ENCODE measurements around the gene ADGRB3.
A peak's percentile ranks its signal among the peaks of the same experiment; 100 is the strongest.
"Not testable (repeated sequence)": the region's sequence is repeated elsewhere in the genome, so short reads cannot be mapped to it uniquely, and the experiment has no call there.

Gene ADGRB3

DNA sequence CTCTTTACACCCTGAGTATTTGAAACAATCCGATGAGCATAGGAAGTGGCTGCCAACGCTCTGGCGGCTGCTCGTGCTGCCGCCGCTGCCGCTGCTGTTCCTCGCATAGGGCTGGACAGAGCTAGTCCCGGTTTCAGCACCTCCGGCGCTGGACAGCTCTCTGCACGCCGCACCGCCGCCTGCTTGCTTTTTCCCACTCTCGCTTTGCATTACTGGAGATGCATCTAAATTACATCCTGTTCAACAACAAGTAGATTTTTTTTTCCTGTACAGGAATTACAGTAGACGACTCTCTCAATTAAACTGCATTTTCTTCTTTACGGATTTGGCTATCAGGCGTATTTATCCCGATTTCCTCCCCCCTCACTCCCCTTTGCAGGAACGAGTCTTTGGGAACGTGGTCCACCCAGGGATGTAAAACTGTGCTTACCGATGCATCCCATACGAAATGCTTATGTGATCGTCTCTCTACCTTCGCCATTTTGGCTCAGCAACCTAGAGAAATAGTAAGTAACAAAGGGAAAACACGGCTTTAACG is 597.9 kb downstream of the ADGRB3 start:
- peak; percentile 75 for DNase-seq (ENCODE audit: low spot score)

DNA sequence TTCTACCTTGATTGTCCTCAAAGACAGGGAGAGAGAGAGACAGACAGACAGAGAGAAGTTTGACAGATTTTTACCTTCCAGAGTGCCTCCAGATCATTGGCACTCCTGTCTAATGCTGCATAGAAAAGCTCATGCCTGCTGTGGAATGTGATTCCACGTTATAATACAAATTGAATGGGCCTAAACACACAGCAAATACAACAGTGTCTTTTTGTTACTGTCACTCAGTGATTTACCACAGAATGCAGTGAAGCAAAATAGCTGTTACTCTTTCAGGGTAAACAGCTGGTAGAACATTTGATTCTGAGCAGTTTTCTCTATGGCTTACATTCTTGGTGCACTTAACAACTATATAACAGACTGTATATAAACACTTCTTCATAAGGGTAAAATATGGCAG is 603.0 kb downstream of the ADGRB3 start:
- DNase-seq (ENCODE audit: low spot score), result no peak

DNA sequence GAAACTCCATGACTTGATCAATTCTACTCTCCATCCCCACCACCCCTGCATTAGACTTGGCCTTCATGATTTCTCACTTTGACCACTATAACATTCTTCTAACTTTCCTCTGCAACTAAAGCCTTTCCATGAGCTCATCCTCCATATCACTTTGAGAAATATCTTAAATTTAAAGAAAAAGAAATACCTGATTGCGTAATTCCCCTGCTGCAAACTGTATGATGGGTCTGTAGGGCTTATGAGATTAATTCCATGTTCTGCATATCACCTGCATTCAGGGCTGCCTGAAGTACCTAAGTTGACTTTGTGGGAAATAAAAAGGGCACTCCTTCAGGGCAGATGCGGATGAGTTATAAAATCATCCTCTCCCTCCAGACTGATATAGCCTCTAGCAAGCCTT is 611.9 kb downstream of the ADGRB3 start:
- DNase-seq (ENCODE audit: low spot score), result no peak

DNA sequence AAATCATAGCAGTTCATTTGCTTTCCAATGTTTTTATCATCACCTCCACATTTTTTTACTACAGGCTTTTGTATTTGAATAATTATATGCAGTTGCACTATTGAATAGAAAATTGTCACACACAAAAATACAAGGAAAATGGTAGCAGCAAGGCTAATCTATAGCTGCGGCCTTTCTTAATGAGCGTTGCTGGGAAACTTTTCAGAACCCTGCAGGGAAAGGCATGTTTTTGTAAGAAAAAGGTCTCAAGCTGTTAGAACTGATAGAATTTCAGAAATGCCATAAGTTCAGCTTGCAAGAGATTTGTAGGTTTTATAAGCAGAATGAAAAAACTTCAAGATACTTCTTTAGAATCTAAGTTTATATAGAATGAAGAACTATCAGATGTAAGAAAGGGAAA is 625.9 kb downstream of the ADGRB3 start:
- no peak for DNase-seq (ENCODE audit: low spot score)

DNA sequence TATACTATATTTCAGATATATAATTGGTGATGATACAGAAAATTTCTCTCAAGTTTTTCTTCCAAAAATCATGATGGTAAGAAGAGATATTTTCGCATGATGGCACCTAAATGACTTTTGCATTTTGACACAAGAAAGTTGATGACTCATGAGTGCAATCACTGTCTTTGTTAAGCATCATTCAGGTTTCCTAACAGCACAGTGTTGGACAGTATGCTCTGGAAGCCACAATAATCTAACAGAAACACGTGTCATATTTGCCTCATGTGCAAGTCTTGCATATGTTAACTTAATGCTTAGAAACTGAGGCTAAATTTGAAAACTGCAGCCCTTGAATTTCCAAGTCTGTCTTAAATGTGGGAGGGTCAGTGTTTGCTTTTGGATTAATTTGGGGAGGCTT is 628.2 kb downstream of the ADGRB3 start:
- no peak for DNase-seq (ENCODE audit: low spot score)

DNA sequence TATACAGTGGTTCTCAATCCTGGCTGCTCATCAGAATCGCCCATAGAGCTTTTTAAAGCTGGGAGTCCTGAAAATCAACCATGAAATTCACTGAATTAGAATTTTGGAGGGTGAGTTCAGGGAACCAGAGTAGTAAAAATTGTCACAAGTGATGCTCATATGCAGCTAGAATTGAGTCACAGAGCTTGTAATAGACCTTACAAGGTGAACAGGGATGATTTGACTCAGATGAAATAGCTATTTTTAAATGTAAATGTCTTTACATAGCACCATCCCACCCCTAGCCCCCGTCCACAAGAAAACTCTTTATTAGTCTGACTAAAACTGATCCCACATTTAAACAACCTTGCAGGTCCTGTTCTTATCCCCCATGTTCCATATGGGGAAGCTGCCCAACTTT is 630.0 kb downstream of the ADGRB3 start:
- DNase-seq (ENCODE audit: low spot score), result no peak

DNA sequence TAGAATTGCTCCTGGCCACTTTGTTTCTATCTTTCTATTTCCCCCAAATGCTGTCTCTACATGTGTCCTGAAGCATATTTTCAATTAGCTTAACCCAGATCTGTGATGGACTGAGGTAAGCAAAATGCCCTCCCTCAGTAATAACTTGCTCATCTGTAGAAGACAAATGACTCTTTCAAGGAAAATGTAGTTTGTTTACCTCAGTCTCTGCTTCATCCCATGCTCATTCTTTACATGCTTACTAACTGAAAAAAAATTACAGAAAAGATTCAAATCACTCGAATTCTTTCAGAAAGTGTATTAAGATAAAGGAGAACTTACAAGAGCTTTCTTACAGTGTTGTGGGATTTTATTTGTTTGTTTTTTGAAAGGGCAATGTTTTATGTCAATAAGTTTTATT is 630.6 kb downstream of the ADGRB3 start:
- DNase-seq (ENCODE audit: low spot score), result no peak

DNA sequence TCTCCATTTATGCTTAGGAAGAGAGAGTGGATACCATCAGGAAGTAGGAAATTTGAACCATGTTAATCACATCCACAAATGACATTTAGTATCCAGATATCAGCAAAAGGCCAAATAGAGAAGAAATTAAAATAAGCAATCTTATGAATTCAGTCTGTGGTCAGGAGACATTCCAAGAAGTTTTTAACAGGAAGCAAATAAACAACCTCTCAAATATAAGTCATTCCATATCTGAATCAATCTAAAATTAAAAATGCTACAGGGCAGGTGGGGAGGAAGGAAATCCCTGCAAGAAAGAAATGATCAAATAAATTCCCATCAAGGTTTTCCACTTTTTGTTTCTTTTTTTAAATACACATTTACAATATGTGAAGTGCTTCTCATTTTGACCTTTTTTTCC is 641.1 kb downstream of the ADGRB3 start:
- DNase-seq (ENCODE audit: low spot score), result no peak

DNA sequence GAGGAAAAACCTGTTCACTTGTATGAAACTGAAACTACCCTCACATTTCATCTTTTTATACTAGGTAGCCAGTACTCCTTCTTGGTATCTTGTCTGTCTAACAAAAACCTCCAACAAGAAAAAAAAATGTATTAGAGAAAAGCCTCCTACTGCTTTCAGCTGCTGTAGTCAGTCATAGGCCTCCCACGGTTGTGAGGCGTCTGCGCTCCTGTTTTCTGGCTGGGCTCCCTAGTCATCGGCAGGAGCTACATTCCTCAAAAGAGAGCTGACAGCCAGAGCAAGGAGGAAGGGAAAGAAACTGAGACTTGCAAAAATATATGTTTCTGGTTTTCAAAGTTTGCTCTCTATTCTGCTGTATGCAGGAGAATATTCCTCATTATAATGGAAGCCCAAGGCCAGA is 644.7 kb downstream of the ADGRB3 start:
- DNase-seq (ENCODE audit: low spot score), result peak; percentile 5

DNA sequence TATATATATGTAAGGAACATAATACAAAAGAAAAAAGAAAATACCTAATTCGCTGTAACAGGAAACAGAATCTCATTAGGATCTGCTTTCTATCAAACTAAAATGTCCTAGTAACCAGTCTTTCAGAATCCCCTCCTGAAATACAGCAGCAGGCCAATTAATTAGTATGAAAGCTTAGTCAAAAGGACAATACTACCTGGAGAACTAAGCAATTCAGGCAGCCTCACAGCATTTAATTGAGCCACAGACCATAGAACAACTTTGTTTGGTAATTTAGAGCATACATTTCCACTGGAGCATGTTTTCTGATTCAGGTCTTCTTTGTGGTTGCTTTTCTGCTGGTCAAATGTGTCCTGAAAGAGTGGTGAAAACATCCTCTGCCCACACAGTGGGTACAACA is 645.8 kb downstream of the ADGRB3 start:
- no peak for DNase-seq (ENCODE audit: low spot score)

DNA sequence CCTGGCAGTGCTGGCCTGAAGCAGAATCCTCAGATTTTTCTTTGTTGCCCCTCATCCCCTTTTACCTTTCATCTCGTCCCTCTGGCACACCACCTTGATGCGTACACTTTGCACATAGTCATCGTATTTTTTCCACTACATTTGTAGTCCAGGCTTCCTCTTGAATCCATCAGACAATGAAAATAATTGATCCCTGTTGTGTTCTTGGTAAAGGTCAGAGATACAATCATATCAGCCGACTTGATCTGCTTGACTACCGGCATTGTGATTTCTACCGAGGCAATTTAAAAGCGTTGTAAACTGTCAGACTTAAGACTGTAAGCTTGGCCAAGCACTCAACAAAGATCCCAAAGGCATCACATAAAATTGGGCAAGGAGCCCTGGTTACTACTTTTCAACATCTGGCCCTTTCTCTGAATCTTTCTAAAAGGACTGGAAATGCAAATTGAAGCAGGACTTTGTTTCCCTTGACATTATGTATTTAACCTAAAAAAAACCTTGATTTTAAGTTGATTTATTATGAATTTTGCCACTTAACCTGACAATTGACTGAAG is 649.2 kb downstream of the ADGRB3 start:
- no peak for DNase-seq (ENCODE audit: low spot score)

DNA sequence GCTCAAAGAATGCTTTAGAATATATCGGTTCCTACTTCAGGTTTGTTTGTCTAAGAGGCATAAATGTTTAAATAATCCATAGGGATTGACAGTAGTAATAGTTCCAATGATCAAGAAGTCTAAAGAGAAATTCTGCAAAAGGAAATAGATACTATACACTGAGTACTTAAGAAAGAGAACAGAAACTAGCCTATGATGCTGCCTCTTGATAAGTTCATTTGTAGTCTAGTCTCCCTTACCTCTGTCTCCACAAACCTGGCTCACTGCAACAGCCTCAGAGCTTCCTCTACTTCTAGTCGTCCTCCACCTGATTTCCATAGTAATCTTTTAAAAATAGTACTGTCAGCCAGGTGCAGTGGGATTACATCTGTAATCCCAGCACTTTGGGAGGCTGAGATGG is 650.0 kb downstream of the ADGRB3 start:
- DNase-seq (ENCODE audit: low spot score), result no peak

DNA sequence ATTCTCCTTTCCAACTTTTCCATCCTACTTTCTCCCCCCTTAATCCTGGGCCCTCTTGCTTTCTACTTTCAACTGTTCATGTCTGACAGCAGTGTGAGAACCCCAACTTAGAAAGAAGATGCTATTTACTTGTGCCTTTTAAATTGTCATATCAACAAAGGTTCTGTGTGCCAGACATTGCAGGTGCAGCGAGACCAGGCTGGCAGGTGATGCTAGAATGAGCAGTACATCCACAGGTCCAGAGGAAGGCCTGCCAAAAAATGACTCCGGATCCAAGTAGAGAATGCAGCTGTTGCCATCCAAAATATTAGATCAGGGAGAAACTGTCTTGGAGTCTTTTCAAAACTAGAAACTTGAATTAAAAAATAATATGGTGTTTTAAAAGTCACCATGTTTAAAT is 651.2 kb downstream of the ADGRB3 start:
- no peak for DNase-seq (ENCODE audit: low spot score)

DNA sequence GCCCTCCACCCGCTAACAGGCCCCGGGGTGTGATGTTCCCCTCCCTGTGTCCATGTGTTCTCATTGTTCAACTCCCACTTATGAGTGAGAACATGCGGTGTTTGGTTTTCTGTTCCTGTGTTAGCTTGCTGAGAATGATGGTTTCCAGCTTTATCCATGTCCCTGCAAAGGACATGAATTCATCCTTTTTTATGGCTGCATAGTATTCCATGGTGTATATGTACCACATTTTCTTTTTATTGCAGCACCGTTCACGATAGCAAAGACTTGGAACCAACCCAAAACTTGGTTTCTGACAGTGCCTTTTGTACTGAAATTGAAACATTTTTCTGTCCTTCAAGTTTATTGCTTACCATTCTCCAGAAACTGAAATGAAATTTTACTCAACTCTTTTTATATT is 653.1 kb downstream of the ADGRB3 start:
- not testable (repeated sequence) for DNase-seq (ENCODE audit: low spot score)

DNA sequence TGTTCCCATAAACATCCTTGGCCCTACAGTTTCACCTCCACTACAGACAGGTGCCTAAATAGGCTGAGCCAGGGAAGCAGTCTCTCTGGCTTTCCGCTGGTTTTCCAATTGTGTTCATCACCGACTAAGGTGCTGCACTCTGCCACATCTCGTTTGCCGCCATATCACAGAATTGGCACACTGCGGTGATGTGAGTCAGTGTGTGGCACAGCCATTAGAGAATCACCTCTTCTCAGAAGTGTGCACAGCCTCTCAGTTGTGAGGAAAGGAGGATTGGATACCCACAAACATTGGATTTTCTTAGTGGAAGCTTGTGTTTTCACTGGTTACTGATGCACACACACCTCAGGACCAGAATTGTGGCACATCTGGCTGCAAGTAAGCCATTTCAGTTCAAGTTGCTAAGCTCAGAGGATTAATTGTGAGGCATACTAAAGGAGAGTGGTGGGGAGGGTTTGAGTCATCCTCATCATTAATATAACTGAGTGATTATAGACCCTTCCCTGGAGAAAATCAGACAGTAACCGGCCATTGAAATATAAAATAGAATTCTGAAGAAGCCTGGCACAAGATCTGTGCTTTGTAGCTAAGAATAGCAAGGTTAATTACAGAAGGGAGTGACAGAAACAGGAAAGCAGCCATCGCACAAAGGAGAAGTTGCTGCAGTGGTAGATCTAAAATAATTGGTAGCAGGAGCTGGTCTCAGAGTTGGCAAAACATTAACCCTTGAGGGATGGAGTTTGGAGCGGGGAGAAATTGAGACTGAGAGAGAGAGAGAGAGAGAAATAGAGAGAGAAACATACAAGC is 654.8 kb downstream of the ADGRB3 start:
- no peak for DNase-seq (ENCODE audit: low spot score)

DNA sequence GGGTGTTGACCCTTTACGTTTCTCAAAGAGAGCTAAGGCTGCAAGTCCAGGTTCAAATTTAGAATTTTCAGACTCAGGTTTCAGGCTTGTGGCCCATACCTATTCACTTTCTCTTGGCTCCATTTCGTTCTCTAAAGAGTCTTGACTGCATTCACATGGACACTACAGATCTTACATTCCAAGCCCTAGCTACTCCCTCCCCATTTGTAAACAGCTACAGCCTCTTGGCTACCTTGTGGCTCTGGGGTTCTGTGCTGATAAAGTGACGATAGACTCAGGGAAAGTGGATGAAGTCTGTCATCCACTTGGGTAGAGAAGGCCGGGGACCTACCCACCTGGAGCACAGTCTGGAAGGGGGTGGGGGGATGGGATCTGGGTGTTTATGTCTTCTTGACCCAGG is 658.4 kb downstream of the ADGRB3 start:
- no peak for DNase-seq (ENCODE audit: low spot score)

DNA sequence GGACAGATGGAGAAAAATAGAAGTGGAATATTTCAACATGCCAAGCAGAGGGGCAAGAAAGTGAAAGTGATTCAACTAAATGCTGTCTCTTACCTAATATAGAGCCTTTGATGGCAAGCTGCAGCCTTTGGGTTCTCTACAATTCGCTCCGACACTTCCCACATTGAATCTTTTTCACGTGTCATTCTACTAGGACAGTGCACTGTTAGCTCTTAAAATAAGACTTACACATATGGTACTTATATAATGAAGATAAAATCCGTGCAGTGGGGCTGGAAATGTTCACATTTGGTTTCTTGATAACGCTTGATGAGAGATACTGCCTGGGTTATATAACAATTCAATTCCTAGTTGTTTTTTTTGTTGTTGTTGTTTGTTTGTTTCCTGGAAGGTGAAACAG is 659.3 kb downstream of the ADGRB3 start:
- no peak for DNase-seq (ENCODE audit: low spot score)

DNA sequence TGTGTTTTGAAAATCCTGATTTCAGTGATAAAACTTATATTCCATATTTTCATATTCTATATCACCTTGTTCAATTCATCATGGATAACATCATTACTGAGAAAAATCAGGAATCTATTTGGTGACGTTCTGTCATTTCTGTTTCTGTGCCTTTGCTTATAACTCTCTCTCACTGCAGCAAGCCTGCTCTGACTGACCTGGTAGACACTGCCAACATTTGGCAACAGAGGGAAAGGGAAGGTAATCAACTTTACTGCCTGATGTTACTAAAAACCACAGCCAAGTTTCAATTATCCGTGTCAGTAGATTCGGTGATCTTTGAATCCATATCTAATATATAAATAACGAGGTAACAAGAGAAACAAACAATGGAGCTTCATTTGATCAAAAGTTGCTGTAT is 659.8 kb downstream of the ADGRB3 start:
- DNase-seq (ENCODE audit: low spot score), result no peak

DNA sequence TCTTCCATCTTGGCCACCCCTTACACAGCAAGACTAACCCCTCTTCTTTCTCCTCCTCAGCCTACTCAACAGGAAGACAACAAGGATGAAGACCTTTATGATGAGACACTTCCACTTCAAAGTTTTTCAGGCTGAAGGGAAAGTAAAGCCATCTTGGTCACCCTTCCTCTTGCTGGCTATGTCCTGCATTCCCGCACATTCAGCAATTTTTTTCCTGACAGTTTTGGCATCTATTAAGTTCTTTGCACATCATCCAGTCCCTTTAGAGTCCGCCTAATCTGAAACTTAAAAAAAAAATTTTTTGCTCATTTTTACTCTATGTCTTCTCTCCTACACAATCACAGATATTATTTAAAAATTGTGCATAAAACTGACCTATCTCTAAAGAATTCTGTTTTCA is 668.3 kb downstream of the ADGRB3 start:
- no peak for DNase-seq (ENCODE audit: low spot score)

DNA sequence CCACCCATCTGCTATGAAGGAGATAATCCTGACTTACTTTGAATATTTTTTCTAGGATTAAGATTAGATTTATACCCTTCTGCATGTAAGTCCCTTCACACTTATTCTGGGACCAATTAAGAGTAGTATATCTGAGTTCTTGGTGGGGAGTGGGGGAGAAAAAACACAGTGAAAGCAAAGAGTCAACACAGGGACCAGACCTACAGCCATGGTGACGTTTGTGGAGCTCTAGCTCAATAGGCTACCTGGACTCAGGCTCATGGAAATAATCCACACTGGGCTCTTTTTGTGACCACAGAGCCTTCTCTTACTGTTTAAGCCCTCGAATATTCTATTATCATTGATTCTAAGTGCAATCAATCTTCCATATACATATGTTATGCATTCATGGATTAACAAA is 670.4 kb downstream of the ADGRB3 start:
- DNase-seq (ENCODE audit: low spot score), result no peak

DNA sequence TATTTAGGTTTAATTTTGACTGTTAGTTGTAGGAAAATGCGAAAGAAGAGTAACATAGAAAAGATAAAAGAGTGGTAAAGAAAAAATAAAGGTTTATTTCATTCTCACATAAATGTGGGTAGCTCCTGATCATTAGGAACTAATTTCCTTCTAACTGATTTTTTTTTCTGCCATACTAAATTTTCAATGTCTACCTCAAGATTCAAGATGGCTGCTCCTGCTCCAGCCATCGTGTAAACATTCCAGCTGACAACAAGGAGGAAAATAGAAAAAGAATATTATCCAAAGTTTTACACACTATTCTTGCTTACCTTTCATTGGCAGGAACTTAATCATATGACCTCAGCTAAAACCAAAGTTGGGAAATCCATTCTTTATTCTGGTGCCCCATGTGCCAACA is 673.5 kb downstream of the ADGRB3 start:
- no peak for DNase-seq (ENCODE audit: low spot score)

DNA sequence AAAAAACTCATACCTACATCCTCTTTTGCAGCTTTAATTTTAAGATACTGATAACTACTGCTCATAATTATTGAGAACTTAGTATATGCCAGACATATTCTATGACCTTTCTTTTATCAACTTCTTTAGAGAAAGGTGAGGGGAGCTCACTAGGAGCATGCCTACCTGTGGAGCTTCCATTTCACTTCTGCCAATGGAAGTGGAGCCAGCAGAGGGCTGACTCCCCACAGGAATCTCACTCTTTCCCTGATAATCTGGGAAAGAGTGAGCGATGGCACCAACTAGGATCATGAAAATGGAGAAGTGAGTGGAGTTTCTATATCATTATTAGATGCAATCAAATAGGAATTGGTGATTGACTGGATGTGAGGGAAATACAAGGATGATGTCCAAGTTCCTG is 676.8 kb downstream of the ADGRB3 start:
- no peak for DNase-seq (ENCODE audit: low spot score)

DNA sequence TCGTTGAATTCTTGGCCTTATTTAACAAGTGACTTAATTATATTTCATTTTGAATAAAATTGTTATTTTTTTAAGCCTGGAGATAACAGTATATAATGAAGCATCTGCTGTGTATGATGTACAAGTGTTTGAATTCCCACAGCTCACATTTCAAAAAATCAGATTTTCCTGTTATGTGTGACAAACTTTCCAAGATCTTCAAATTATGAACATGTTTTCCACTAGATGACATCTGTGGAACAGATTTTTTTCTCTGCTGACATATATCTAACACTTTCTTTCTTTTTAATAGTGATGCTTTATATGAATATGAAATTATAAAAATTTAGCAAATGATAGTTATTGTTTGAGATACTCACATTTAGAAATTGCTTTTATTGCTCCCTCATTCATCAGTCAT is 678.9 kb downstream of the ADGRB3 start:
- DNase-seq (ENCODE audit: low spot score), result no peak

DNA sequence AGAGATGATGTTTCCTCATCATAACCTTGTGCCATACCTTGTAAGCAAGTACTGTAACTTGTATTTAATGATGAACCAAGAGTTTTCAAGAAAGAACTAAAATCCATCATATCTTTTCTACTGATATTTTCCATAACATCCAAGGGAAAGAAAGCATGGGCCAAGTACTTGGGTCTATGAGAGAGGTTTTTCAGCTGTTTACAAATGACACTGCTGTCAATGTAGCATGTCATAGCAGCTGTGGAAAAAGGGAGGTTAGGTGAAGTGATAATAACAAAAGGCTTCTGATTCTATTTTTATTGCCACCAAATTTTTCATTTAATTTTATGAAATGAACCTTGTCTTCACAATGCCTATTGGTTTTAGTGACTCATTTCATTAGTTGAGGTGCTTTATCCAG is 679.4 kb downstream of the ADGRB3 start:
- DNase-seq (ENCODE audit: low spot score), result no peak
